HEK293 (cell line): Measurements from ENCODE around the gene ING1.
A peak's percentile ranks its signal among the peaks of the same experiment; 100 is the strongest.

Experiments used
- CTCF ChIA-PET: fragments of 350-600 bp; formaldehyde crosslinking; extraction: SDS; loops from one replicate; lab custom pipeline; 2021; ENCODE audit warnings: antibody characterized with exemption; lab: Yijun Ruan, JAX
- POLR2A ChIA-PET: fragments of 300-600 bp; formaldehyde crosslinking; extraction: SDS; loops from one replicate; lab custom pipeline; 2020; ENCODE audit warnings: antibody characterized with exemption, inconsistent platforms; lab: Yijun Ruan, JAX
- H3K27ac ChIP-seq: fragments of 200-500 bp; sonication (Bioruptor generic); 2 replicates; pipeline ENCODE4 v1.5.1; 2014; ENCODE audit warnings: low read depth, low read length, control low read depth, inconsistent platforms; ENCODE audit errors: extremely low read depth
- H3K36me3 ChIP-seq, 2 experiments: fragments of 200-500 bp in 1 of 2; sonication (Bioruptor generic) in 1 of 2; 1 replicate in 1 of 2; 2 replicates in 1 of 2; pipeline ENCODE4 v1.5.1; 2014 to 2017; ENCODE audit warnings: inconsistent platforms in 2 of 2, low read length in 2 of 2; ENCODE audit not compliant: control insufficient read depth in 2 of 2, insufficient read depth in 1 of 2
- H3K4me1 ChIP-seq: fragments of 200-500 bp; sonication (Bioruptor generic); 2 replicates; pipeline ENCODE4 v1.5.1; 2014; ENCODE audit warnings: mild to moderate bottlenecking, low read length, inconsistent platforms; ENCODE audit not compliant: control insufficient read depth, insufficient read depth
- H3K4me3 ChIP-seq: 2 replicates; pipeline ENCODE4 v1.5.1; 2011; ENCODE audit warnings: low read depth, mild to moderate bottlenecking, control low read depth, low read length, moderate library complexity
- H3K9me3 ChIP-seq: fragments of 200-500 bp; sonication (Bioruptor generic); 2 replicates; pipeline ENCODE4 v1.5.1; 2014; ENCODE audit warnings: low read depth, low read length, inconsistent platforms; ENCODE audit not compliant: control insufficient read depth, insufficient read depth
- ATF2 ChIP-seq: fragments of 450-650 bp; formaldehyde crosslinking; IDR thresholded peaks from 2 replicates; pipeline ENCODE4 v1.5.1; 2016; ENCODE audit warnings: missing biosample characterization, missing genetic modification characterization, low read depth
- FEZF1 ChIP-seq: fragments of 450-650 bp; formaldehyde crosslinking; IDR thresholded peaks from 2 replicates; pipeline ENCODE4 v1.5.1; 2016; ENCODE audit warnings: missing biosample characterization, missing genetic modification characterization
- GLIS2 ChIP-seq: fragments of 450-650 bp; formaldehyde crosslinking; IDR thresholded peaks from 2 replicates; pipeline ENCODE4 v1.5.1; 2016; ENCODE audit warnings: missing biosample characterization, missing genetic modification characterization
- HOXA7 ChIP-seq: sonication (generic); formaldehyde crosslinking; IDR thresholded peaks from 2 replicates; pipeline ENCODE4 v1.8.1; 2022; ENCODE audit warnings: missing genetic modification reagents, borderline replicate concordance
- PRDM6 ChIP-seq: fragments of 450-650 bp; formaldehyde crosslinking; IDR thresholded peaks from 2 replicates; pipeline ENCODE4 v1.5.1; 2017; ENCODE audit warnings: missing biosample characterization, missing genetic modification characterization
- SETDB1 ChIP-seq: IDR thresholded peaks from one replicate; pipeline ENCODE4 v1.6.1; 2017; ENCODE audit warnings: mild to moderate bottlenecking, low read length, moderate library complexity, mixed read lengths; ENCODE audit not compliant: insufficient read length
- SP7 ChIP-seq: fragments of 450-650 bp; formaldehyde crosslinking; IDR thresholded peaks from 2 replicates; pipeline ENCODE4 v1.5.1; 2016; ENCODE audit warnings: missing biosample characterization, missing genetic modification characterization
- ZBTB1 ChIP-seq: fragments of 450-650 bp; formaldehyde crosslinking; IDR thresholded peaks from 2 replicates; pipeline ENCODE4 v1.5.1; 2016; ENCODE audit warnings: missing biosample characterization, missing genetic modification characterization
- ZFP41 ChIP-seq: fragments of 450-650 bp; formaldehyde crosslinking; IDR thresholded peaks from 2 replicates; pipeline ENCODE4 v1.5.1; 2016; ENCODE audit warnings: missing biosample characterization, missing genetic modification characterization, borderline replicate concordance
- ZIC2 ChIP-seq: fragments of 450-650 bp; formaldehyde crosslinking; IDR thresholded peaks from 2 replicates; pipeline ENCODE4 v1.5.1; 2016; ENCODE audit warnings: missing biosample characterization, missing genetic modification characterization
- ZNF23 ChIP-seq: fragments of 450-650 bp; formaldehyde crosslinking; IDR thresholded peaks from 2 replicates; pipeline ENCODE4 v1.5.1; 2016; ENCODE audit warnings: missing biosample characterization, missing genetic modification characterization, borderline replicate concordance
- ZNF341 ChIP-seq: fragments of 450-650 bp; formaldehyde crosslinking; IDR thresholded peaks from 2 replicates; pipeline ENCODE4; 2016; ENCODE audit warnings: low read depth, missing biosample characterization, missing genetic modification characterization
- ZNF433 ChIP-seq: fragments of 450-650 bp; formaldehyde crosslinking; IDR thresholded peaks from 2 replicates; pipeline ENCODE4 v1.5.1; 2016; ENCODE audit warnings: missing biosample characterization, missing genetic modification characterization, low read depth
- ZNF513 ChIP-seq: fragments of 450-650 bp; IDR thresholded peaks from 2 replicates; pipeline ENCODE4 v1.5.1; 2018; ENCODE audit warnings: missing biosample characterization, missing genetic modification characterization
- ZNF629 ChIP-seq: fragments of 450-650 bp; formaldehyde crosslinking; IDR thresholded peaks from 2 replicates; pipeline ENCODE4 v1.5.1; 2017; ENCODE audit warnings: missing biosample characterization, missing genetic modification characterization
- ZNF645 ChIP-seq: fragments of 450-650 bp; formaldehyde crosslinking; IDR thresholded peaks from 2 replicates; pipeline ENCODE4; 2016; ENCODE audit warnings: missing biosample characterization, missing genetic modification characterization
- ZNF660 ChIP-seq: fragments of 450-650 bp; IDR thresholded peaks from 2 replicates; pipeline ENCODE4 v1.5.1; 2018; ENCODE audit warnings: missing biosample characterization, mild to moderate bottlenecking, missing genetic modification characterization
- ZNF768 ChIP-seq: fragments of 450-650 bp; formaldehyde crosslinking; IDR thresholded peaks from 2 replicates; pipeline ENCODE4 v1.5.1; 2018; ENCODE audit warnings: missing biosample characterization, mild to moderate bottlenecking, missing genetic modification characterization
- ZSCAN30 ChIP-seq: fragments of 450-650 bp; IDR thresholded peaks from 2 replicates; pipeline ENCODE4 v1.5.1; 2018; ENCODE audit warnings: missing biosample characterization, mild to moderate bottlenecking, missing genetic modification characterization, moderate library complexity
- TF ChIP-seq, protein P1 (sequence below): fragments of 450-650 bp; formaldehyde crosslinking; IDR thresholded peaks from 2 replicates; pipeline ENCODE4 v1.5.1; 2016; ENCODE audit warnings: missing biosample characterization, missing genetic modification characterization
- TF ChIP-seq, protein P2 (sequence below): fragments of 450-650 bp; formaldehyde crosslinking; IDR thresholded peaks from 2 replicates; pipeline ENCODE4 v1.5.1; 2016; ENCODE audit warnings: missing biosample characterization, missing genetic modification characterization
- TF ChIP-seq, protein P3 (sequence below): fragments of 450-650 bp; formaldehyde crosslinking; IDR thresholded peaks from 2 replicates; pipeline ENCODE4 v1.5.1; 2017; ENCODE audit warnings: missing biosample characterization, missing genetic modification characterization

ING1 gene

GRCh38 chr13:110702089-110702488 is 11.4 kb upstream of the ING1 start (continued):
- TF ChIP-seq ZNF433 (tag by site-specific recombination) (no peak), PRDM6 (tag by site-specific recombination) (peak; percentile 48)
- TF ChIP-seq, protein P1, sequence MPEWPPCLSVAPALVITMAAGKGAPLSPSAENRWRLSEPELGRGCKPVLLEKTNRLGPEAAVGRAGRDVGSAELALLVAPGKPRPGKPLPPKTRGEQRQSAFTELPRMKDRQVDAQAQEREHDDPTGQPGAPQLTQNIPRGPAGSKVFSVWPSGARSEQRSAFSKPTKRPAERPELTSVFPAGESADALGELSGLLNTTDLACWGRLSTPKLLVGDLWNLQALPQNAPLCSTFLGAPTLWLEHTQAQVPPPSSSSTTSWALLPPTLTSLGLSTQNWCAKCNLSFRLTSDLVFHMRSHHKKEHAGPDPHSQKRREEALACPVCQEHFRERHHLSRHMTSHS (tag by site-specific recombination): no peak

- peaks cover 3% of the 10 kb centered on the region; the same call in 1 of the 2 replicates for H3K4me1 ChIP-seq
- no peak overlapping the region for H3K4me3 ChIP-seq
- no peak overlapping the region for H3K27ac ChIP-seq
- POLR2A ChIA-PET: interaction anchor here (1.1 to 2.1 kb wide), 3 partner anchors 10 to 12 kb away, joined by 5 to 12 read pairs (median 6); no protein-coding TSS in a partner anchor
- CTCF ChIA-PET: no interaction called here
- H3K9me3 ChIP-seq: no peaks in the 10 kb centered on the region
- peaks cover 9 to 52% of the 10 kb centered on the region in 2 experiments; a peak in 2 of 3 replicates for H3K36me3 ChIP-seq
- peak; percentile 82 for TF ChIP-seq ZNF629
- TF ChIP-seq FEZF1 (tag by site-specific recombination): peak; percentile 52
- peak; percentile 39; the same call in 1 of the 2 replicates for TF ChIP-seq ZSCAN30
- TF ChIP-seq, protein P2, sequence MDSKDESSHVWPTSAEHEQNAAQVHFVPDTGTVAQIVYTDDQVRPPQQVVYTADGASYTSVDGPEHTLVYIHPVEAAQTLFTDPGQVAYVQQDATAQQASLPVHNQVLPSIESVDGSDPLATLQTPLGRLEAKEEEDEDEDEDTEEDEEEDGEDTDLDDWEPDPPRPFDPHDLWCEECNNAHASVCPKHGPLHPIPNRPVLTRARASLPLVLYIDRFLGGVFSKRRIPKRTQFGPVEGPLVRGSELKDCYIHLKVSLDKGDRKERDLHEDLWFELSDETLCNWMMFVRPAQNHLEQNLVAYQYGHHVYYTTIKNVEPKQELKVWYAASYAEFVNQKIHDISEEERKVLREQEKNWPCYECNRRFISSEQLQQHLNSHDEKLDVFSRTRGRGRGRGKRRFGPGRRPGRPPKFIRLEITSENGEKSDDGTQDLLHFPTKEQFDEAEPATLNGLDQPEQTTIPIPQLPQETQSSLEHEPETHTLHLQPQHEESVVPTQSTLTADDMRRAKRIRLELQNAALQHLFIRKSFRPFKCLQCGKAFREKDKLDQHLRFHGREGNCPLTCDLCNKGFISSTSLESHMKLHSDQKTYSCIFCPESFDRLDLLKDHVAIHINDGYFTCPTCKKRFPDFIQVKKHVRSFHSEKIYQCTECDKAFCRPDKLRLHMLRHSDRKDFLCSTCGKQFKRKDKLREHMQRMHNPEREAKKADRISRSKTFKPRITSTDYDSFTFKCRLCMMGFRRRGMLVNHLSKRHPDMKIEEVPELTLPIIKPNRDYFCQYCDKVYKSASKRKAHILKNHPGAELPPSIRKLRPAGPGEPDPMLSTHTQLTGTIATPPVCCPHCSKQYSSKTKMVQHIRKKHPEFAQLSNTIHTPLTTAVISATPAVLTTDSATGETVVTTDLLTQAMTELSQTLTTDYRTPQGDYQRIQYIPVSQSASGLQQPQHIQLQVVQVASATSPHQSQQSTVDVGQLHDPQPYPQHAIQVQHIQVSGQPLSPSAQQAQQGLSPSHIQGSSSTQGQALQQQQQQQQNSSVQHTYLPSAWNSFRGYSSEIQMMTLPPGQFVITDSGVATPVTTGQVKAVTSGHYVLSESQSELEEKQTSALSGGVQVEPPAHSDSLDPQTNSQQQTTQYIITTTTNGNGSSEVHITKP: 0 out of 2 replicates have a peak, but pooled peaks have one; percentile 32
- TF ChIP-seq ZNF768 (tag by site-specific recombination): no peak
- TF ChIP-seq HOXA7: no peak
- peak; percentile 35 for TF ChIP-seq SP7 (tag by site-specific recombination)
- peak; percentile 67 for TF ChIP-seq ZIC2
- 0 out of 2 replicates have a peak, but pooled peaks have one; percentile 29 for TF ChIP-seq ZNF341 (tag by site-specific recombination)
- TF ChIP-seq ZNF645 (tag by site-specific recombination): no peak
- TF ChIP-seq SETDB1: no peak
- TF ChIP-seq GLIS2 (tag by site-specific recombination): no peak
- TF ChIP-seq ATF2 (tag by site-specific recombination): peak; percentile 82
- TF ChIP-seq ZBTB1 (tag by site-specific recombination): no peak
- TF ChIP-seq ZNF660: peak; percentile 33
- no peak for TF ChIP-seq ZNF513 (tag by site-specific recombination)
- no peak for TF ChIP-seq ZNF23 (tag by site-specific recombination)
- TF ChIP-seq ZFP41 (tag by site-specific recombination): no peak
- TF ChIP-seq, protein P3, sequence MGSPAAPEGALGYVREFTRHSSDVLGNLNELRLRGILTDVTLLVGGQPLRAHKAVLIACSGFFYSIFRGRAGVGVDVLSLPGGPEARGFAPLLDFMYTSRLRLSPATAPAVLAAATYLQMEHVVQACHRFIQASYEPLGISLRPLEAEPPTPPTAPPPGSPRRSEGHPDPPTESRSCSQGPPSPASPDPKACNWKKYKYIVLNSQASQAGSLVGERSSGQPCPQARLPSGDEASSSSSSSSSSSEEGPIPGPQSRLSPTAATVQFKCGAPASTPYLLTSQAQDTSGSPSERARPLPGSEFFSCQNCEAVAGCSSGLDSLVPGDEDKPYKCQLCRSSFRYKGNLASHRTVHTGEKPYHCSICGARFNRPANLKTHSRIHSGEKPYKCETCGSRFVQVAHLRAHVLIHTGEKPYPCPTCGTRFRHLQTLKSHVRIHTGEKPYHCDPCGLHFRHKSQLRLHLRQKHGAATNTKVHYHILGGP (tag by site-specific recombination): no peak
These were observed 10.6 kb upstream of the ING1 start for GRCh38 chr13:110702591-110703526.
